ENCODE data around the gene TBC1D10B.
"Not testable (repeated sequence)": the region's sequence is repeated elsewhere in the genome, so short reads cannot be mapped to it uniquely, and the experiment has no call there.

The TBC1D10B gene

DNA sequence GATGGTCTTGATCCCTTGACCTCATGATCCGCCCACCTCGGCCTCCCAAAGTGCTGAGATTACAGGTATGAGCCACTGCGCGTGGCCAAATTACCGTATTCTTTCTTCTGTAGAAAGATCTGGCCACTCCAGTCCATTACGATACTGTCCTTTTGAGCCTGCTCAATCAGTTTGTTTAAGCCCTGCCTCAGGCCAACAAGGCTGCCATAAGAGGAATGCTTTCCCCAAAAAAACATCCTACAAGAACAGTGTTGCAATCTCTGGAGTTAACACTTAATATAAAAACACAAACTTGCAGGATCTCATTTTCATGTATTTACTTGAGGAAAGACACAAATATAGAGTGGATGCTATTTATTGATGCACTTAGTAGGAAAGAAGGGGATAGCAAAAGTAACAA is 46.1 kb downstream of the TBC1D10B start:
- DNase-seq, result not testable (repeated sequence)

- DNase-seq, result not testable (repeated sequence)
Measured at GRCh38 chr16:30318647-30319046, 51.6 kb downstream of the TBC1D10B start.

- DNase-seq, result not testable (repeated sequence)
Measured at GRCh38 chr16:30310937-30311336, 59.4 kb downstream of the TBC1D10B start.

- DNase-seq, result not testable (repeated sequence)
Measured at GRCh38 chr16:30309255-30309654, 61.0 kb downstream of the TBC1D10B start.

Measured in stimulated activated CD4-positive, alpha-beta T cell treated with anti-CD3 and anti-CD28 coated beads, Interleukin-4, amount 100 ng/mL, for 1 hour (primary cell).